ENCODE results near the gene NEK8. TPM values are rescaled to one million over a fixed set of nuclear protein-coding genes. Genes with fewer than 3 reads are reported as not detected.

Gene NEK8
- total and polyA plus RNA-seq, 9 of the 15 experiments (the other 6 are each of a cell fraction or from before 2014, with no cell fraction given) = 0.98 to 16.6 (median 4.6) TPM

DNA sequence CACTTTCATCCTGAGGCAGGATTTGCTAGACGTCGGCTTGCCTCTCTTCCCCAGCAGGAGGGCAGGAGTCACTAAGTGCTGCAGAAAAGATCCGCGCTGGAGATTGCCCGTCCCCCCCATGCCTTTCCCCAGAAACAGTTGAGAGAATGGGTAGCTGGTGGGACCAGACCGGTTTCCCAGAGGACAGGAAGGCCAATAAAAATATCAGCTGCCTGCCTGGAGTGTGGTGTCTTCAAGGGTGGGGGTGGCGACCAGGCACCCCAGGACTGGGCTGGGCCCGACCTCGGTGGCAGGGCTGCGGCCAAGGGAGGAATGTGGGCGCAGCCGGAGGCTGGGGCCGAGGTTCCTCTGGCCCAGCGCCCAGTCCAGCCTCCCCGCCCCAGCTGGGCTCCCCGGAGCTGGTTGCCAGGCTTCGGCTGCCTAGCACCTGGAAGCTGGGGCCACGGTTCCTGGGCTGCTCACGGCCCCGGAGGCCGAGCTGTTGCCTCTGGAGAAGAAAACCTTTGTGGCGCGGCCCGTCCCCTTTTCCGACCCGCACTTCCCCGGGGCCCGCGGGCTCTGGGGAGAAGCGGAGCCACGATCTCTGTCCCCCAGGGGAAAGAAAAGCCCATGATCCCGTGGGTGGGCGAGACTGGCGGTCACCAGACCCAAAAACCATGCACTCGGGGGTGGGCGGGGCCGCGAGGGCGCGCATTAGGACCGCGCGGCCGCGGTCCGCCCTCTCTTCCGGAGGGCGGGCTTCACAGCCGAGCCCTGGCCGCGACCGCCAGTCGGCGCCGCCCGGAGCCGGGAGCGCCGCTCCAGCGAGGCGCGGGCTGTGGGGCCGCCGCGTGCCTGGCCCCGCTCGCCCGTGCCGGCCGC is 14.9 kb downstream of the NEK8 start, which contains the start of gene TRAF4:
Gene TRAF4 (plus strand): TSS at position 769 of the 861 bp plus-strand sequence. CDS start 102 bp downstream, outside the sequence.
- peak; percentile 90 to 95 (median 93) for DNase-seq (ENCODE audit: extremely low read depth in 1 of 4, low spot score in 3 of 4)
- ChIA-PET CTCF (ENCODE audit: low intra/inter-chr PET ratio) (interaction anchor here (0.8 to 1.9 kb wide), 3 partner anchors 13 to 17 kb away, joined by 4 to 14 read pairs (median 8); partner anchors contain the start of genes NEK8 and TLCD1), POLR2A (interaction anchor here (0.9 to 17.4 kb wide), 5 partner anchors 10 to 97 kb away, joined by 3 to 367 read pairs (median 7); partner anchors contain the start of genes NEK8, PROCA1, RPL23A and SDF2)
- peak; percentile 87 for ATAC-seq
- H3K79me2 ChIP-seq (ENCODE audit: control insufficient read depth, insufficient read depth, low read length) = peaks cover 52% of the 10 kb centered on the region
- peak within 1 kb of the TSS; percentile 96 for H3K27ac ChIP-seq (ENCODE audit: extremely low read depth, low read depth, low read length)
- no peaks in the 10 kb centered on the region for H3K27me3 ChIP-seq (ENCODE audit: control insufficient read depth in 2 of 2, insufficient read depth in 2 of 2, low read length in 2 of 2)
- peak within 1 kb of the TSS; percentile 74 for H2AFZ ChIP-seq (ENCODE audit: low read depth, low read length)
- no peaks in the 10 kb centered on the region for H3K9me1 ChIP-seq (ENCODE audit: control insufficient read depth, insufficient read depth, low read length)
- in situ Hi-C loops (cut with MboI) (no loop called here), intact Hi-C loops (cut with micrococcal nuclease) (loop anchor here (1.0 to 5.0 kb wide), 2 partner anchors 16 to 96 kb away; partner anchors contain the start of gene BLTP2)
- H3K4me2 ChIP-seq (ENCODE audit: insufficient read depth, low read length) = peak within 1 kb of the TSS; percentile 94
- 3% methylated on average over 43 of the region's 70 CpGs for WGBS (ENCODE audit: insufficient coverage, low coverage, missing lambda C conversion rate)
- H3K4me1 ChIP-seq (replicated peaks in 1 of 2; ENCODE audit: control insufficient read depth in 2 of 2, insufficient read depth in 2 of 2, low read length in 2 of 2) = peaks cover 43 to 81% of the 10 kb centered on the region in 2 experiments
- H3K9me3 ChIP-seq (replicated peaks; ENCODE audit: control insufficient read depth, insufficient read depth, low read depth, low read length) = no peaks in the 10 kb centered on the region
- peaks cover 38% of the 10 kb centered on the region; the same call in 2 of the 3 replicates for H3K36me3 ChIP-seq (ENCODE audit: control insufficient read depth, insufficient read depth, low read length)
- H3K4me3 ChIP-seq = peak within 1 kb of the TSS; percentile 87
- peak; percentile 98 for FAIRE-seq
- BruUV-seq (replicated peaks) = TSS peak; percentile 88
- peaks cover 27% of the 10 kb centered on the region for H4K20me1 ChIP-seq (replicated peaks; ENCODE audit: control insufficient read depth, insufficient read depth, low read length)
- peak within 1 kb of the TSS; percentile 93 to 99 for H3K9ac ChIP-seq (ENCODE audit: insufficient read depth in 1 of 2, low read depth in 2 of 2, low read length in 2 of 2)
- TF ChIP-seq ZNF696 (CRISPR knock-in tag; conservative IDR thresholded peaks at IDR 0.05) (no peak), ZNF133 (CRISPR knock-in tag; IDR thresholded peaks at IDR 0.05) (no peak), NFIC (IDR thresholded peaks at IDR 0.05) (peak; percentile 88), TEAD4 (IDR thresholded peaks at IDR 0.05; ENCODE audit: low read length) (peak; percentile 31; the same call in 1 of the 2 replicates), TEAD4 (CRISPR knock-in tag; IDR thresholded peaks at IDR 0.05; ENCODE audit: borderline replicate concordance) (no peak), NCOA1 (IDR thresholded peaks at IDR 0.05; ENCODE audit: low read depth) (peak; percentile 29; the same call in 1 of the 2 replicates), SMC3 (conservative IDR thresholded peaks at IDR 0.05; ENCODE audit: insufficient read depth, low read depth, low read length) (0 out of 2 replicates have a peak, but pooled peaks have one; percentile 0), ZNF41 (CRISPR knock-in tag; conservative IDR thresholded peaks at IDR 0.05) (no peak), CREB1 (IDR thresholded peaks at IDR 0.05) (peak; percentile 47), CREB1 (CRISPR knock-in tag; IDR thresholded peaks at IDR 0.05) (no peak), MBD2 (IDR thresholded peaks at IDR 0.05; ENCODE audit: borderline replicate concordance, low read depth) (peak; percentile 7; the same call in 1 of the 2 replicates), NFYB (IDR thresholded peaks at IDR 0.05; ENCODE audit: extremely low read depth, insufficient read length) (no peak), FIP1L1 (IDR thresholded peaks at IDR 0.05; ENCODE audit: low read depth, low read length, poor library complexity, severe bottlenecking) (peak; percentile 57), CCNT2 (IDR thresholded peaks at IDR 0.05; ENCODE audit: borderline replicate concordance, extremely low read depth, insufficient read length, low read depth, low read length) (peak; percentile 96), HDAC1 (IDR thresholded peaks at IDR 0.05) (peak in 1 of 2 experiments; percentile 83; a peak in 2 of 4 replicates), RBM17 (IDR thresholded peaks at IDR 0.05; ENCODE audit: borderline replicate concordance, low read depth, low read length) (no peak), MXI1 (IDR thresholded peaks at IDR 0.05; ENCODE audit: low read depth, low read length) (peak; percentile 67), ZNF212 (CRISPR knock-in tag; IDR thresholded peaks at IDR 0.05) (no peak), ZFX (CRISPR knock-in tag; IDR thresholded peaks at IDR 0.05) (peak; percentile 55)
- TF ChIP-seq, protein P1, sequence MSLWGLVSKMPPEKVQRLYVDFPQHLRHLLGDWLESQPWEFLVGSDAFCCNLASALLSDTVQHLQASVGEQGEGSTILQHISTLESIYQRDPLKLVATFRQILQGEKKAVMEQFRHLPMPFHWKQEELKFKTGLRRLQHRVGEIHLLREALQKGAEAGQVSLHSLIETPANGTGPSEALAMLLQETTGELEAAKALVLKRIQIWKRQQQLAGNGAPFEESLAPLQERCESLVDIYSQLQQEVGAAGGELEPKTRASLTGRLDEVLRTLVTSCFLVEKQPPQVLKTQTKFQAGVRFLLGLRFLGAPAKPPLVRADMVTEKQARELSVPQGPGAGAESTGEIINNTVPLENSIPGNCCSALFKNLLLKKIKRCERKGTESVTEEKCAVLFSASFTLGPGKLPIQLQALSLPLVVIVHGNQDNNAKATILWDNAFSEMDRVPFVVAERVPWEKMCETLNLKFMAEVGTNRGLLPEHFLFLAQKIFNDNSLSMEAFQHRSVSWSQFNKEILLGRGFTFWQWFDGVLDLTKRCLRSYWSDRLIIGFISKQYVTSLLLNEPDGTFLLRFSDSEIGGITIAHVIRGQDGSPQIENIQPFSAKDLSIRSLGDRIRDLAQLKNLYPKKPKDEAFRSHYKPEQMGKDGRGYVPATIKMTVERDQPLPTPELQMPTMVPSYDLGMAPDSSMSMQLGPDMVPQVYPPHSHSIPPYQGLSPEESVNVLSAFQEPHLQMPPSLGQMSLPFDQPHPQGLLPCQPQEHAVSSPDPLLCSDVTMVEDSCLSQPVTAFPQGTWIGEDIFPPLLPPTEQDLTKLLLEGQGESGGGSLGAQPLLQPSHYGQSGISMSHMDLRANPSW (CRISPR knock-in tag; IDR thresholded peaks at IDR 0.05) = peak; percentile 92; the same call in 1 of the 2 replicates

Measured in K562 (cell line).